ENCODE results near the gene FAM20B.
A peak's percentile ranks its signal among the peaks of the same experiment; 100 is the strongest.
"Not testable (repeated sequence)": the region's sequence is repeated elsewhere in the genome, so short reads cannot be mapped to it uniquely, and the experiment has no call there.

The FAM20B gene

DNA sequence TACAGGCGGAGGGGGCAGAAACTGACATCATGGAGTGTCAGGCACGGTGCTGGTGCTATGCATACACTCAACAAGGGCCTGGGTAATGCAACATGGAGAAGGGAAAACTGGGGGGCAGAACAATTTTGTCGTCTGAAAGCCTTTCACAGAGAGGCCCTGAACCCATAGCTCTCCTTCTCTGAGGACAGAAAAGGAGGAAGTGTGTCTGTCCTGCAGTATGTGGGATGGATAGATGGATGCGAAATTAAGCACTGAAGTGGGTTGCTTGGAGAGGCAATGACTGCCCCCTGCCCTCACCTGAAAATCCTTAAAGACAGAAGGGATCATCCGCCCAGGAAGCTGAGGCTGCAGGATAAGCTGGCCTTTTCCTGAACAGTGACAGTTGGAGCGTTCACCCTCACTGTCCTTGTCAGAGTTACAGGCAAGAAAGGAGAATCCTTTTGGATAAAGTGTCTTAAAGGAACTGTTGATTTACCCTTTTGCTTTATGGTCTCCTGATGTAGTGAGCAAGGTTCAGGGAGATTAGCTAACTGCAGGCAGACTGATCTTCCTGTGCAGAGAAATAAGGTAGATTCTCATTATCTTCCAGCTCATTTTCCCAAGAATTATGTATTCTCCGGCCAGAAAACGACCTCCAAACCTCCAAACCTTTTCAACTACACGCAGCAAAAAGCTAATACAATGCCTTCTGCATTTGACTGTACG lies 1.6 kb upstream of the FAM20B start:
- no peak for DNase-seq (ENCODE audit: low spot score)

- peak; percentile 61 for DNase-seq (ENCODE audit: low spot score)
These were observed 500 bp downstream of the FAM20B start for GRCh38 chr1:179025975-179026812.

- no peak for DNase-seq (ENCODE audit: low spot score)
These were observed 1.3 kb downstream of the FAM20B start for GRCh38 chr1:179026813-179027669.

GRCh38 chr1:179029321-179029759 lies 3.6 kb downstream of the FAM20B start:
- no peak for DNase-seq (ENCODE audit: low spot score)

- no peak for DNase-seq (ENCODE audit: low spot score)
These were observed 4.4 kb downstream of the FAM20B start for GRCh38 chr1:179030130-179030529.

- DNase-seq (ENCODE audit: low spot score), result no peak
These were observed 5.0 kb downstream of the FAM20B start for GRCh38 chr1:179030683-179031082.

- DNase-seq (ENCODE audit: low spot score), result no peak
These were observed 5.6 kb downstream of the FAM20B start for GRCh38 chr1:179031284-179031683.

- no peak for DNase-seq (ENCODE audit: low spot score)
These were observed 6.3 kb downstream of the FAM20B start for GRCh38 chr1:179031855-179032513.

DNA sequence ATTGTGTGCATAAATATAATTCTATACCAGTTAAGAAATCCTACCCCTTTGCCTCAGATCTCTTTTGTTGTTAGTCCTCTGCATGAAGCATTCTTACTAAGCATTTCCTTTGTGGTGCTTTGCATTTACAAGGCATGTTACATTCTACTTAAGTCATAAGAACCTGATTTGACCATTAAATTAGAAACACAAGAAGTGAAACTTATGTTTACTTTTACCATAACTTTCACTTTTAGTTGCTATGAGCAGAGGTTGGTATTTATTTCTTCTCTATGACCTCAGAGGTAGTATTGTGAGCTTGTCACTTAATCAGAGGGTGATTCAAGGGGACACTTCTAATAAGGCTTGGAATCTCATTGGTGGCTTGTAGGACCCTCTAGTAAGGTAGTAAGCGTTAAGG lies 9.0 kb downstream of the FAM20B start:
- no peak for DNase-seq (ENCODE audit: low spot score)

DNA sequence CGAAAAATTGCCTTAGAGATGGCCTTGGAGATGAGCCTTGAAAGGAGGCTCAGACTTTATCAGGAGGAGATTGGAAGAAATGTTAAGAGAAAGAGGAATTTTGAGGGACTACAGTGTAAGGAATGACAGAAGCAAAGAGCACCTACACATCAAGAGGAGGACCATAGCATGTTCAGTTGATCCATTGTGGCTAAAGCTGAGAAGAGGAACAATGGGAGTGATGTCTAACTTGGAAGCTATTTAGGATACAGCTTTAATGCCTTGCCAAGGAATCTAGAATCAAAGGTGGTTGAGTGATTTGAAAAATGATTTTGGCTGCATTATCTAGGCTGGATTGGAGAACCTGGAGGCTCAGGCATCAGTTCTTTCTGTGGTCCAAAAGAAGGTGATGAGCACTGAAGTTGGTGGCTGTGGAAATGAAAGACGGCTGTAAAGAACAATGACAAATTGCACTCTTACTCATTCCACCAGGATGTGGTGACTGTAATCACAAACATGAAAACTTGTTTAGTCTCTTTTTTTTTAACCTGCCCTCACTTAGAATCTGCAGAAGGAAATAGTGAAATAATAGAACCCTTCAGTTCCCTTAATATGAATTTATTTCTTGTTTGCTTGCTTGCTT lies 11.3 kb downstream of the FAM20B start:
- DNase-seq (ENCODE audit: low spot score), result no peak

DNA sequence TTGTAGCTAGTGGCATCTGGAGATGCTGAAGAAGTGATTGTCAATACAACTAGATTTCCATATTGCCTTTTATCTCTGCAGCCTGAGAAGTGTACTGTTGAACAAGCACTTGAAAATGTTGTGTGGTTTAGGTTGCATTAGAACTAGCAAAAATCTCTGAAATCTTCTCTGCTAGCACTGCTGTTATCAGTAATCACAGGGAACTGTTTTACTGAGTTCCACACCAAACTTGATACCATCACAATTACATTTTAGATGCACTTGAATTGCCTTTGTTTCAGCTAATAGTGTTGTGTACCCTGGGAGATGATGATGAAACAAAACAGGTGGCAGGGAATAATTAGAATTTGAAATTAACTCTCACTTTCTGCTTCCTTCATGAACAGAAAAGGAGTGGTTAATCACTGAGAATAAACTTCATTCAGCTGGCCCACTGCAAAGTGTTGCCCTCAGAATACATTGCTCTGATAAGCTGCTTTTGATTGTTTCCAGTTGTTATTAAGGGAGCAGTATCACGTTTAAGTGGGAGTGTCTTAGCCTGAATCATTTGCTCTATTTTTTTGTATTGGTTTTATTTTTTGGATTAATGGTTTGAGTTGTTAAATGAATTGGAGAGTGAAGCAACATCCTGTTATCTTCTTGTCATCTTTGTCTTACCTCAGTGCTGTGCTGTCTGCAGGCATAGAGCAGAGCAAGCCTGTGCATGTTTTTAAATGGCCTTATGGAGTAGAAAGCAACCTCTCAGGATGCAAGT lies 13.0 kb downstream of the FAM20B start:
- no peak for DNase-seq (ENCODE audit: low spot score)

GRCh38 chr1:179039502-179040174 lies 13.9 kb downstream of the FAM20B start:
- not testable (repeated sequence) for DNase-seq (ENCODE audit: low spot score)

- DNase-seq (ENCODE audit: low spot score), result not testable (repeated sequence)
These were observed 14.5 kb downstream of the FAM20B start for GRCh38 chr1:179040175-179040551.

DNA sequence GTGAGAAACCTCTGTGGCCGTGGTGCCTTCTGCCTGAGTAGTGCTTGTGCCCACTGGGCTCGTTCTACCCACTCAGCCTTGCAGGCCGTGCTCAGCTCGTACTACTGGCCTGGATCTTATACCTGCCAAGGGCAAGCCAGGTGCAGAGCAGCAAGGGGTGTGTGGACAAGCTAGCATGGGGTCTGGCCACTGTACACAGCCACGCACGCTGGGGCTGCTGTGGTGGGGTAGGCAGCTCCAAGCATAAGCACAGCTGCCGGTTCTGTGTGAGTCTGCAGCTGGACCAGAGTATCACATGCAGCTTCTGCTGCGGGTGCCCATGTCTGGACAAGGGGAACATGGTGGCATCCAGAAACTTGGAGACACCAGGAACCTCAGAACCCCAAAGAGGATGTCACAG lies 16.4 kb downstream of the FAM20B start:
- no peak for DNase-seq (ENCODE audit: low spot score)

GRCh38 chr1:179042700-179043099 lies 17.0 kb downstream of the FAM20B start:
- DNase-seq (ENCODE audit: low spot score), result no peak

DNA sequence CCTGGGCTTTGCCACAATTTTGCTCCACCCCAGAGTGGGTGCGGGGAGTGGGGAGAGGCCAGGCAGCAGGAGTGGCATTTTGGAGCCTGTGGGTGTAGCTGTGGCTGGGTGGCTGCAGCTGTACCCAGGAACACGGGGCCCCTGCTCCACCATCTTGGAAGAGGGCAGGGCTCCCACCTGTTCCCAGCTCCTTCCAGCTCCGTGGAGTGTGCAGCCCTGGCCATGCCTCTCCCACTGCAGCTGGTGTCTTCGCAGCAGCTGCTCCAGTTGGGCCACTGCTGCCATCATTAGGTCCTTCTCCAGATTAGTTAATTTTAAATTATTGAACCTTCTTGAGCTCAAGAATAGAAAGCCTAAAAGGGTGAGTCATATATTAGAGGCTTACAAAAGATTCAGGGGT lies 17.6 kb downstream of the FAM20B start:
- DNase-seq (ENCODE audit: low spot score), result no peak

GRCh38 chr1:179043907-179044306 lies 18.2 kb downstream of the FAM20B start:
- DNase-seq (ENCODE audit: low spot score), result no peak

DNA sequence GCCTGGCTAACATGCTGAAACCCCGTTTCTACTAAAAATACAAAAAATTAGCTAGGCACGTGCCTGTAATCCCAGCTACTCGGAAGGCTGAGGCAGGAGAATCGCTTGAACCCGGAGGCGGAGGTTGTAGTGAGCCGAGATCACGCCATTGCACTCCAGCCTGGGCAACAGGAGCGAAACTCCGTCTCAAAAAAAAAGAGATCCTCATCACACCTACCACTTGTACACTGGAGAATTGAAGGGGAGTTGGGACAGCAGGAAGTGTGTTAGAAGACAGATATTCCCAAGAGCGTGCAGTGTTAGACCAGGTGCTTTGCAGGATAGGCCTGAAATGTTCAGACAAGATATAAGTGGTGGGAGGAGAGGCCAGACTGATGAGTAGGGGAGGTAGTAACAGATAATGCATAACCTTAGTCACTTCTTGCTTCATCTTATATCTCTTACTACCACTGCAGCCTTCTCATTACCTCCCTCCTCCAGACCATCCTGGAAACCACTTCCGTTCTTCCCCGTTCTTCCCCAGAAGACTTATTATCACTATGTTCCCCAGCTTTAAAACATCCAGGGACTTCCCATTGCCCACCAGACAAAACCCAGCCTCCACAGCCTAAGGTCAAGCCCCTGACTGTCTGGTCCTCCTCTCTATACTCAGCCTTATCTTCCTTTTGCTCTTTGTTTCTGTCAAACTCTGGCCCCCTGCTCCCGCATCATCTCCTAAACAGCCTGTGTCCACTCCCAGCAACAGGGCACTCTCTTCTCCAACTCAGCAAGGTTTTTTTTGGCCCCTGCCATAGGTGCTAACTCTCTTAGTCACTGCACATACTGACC lies 21.3 kb downstream of the FAM20B start:
- no peak for DNase-seq (ENCODE audit: low spot score)

DNA sequence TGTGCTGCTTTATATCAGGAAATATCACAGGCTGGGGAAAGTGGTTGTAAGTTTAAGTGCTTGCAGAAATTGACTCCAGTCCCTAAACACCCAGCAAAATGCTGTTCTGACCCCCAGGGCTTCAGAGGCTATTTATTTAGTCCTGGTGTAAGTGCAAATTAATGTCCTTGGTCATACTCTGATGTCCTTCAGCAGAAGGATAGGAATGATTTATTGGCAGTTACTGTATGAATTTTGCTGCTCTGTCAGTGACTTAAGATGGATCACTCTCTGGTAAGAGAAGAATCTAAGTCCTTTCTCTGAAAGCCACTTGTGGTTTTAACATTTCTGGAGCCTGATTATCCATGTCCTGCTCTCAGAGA lies 21.9 kb downstream of the FAM20B start:
- no peak for DNase-seq (ENCODE audit: low spot score)

Measured in Ammon's horn (tissue), 1 donor.